OCI-LY7 (cell line): ENCODE data around the gene CTCF. TPM values are rescaled to one million over a fixed set of nuclear protein-coding genes. Genes with fewer than 3 reads are reported as not detected.

ENCODE experiments used
- BruUV-seq: library from RNA; stranded (reverse); fragments of 400-500 nt; replicated peaks from 2 replicates; lab custom pipeline; 2021; lab: Mats Ljungman, UMichigan
- CTCF ChIA-PET: fragments of 300-600 bp; sonication (Branson Sonifier 250); formaldehyde crosslinking; loops from one replicate; lab custom pipeline; 2022; ENCODE audit warnings: antibody characterized with exemption; ENCODE audit not compliant: unreplicated experiment; lab: Charles Lee
- POLR2A ChIA-PET: fragments of 300-600 bp; sonication (Branson Sonifier 250); formaldehyde crosslinking; loops from one replicate; lab custom pipeline; 2022; ENCODE audit warnings: antibody characterized with exemption; lab: Charles Lee
- DNase-seq: peaks from one replicate; pipeline ENCODE4 v3.0.0-alpha.2; 2015; ENCODE audit warnings: low spot score
- H2AFZ ChIP-seq: fragments of 200-600 bp; sonication (generic), shearing (Covaris generic); 2 replicates; pipeline ENCODE4 v1.6.1; 2014; ENCODE audit warnings: mild to moderate bottlenecking, antibody characterized with exemption, low read length, moderate library complexity
- H3K27ac ChIP-seq: fragments of 200-600 bp; sonication (generic); 2 replicates; pipeline ENCODE4 v1.5.1; 2014; ENCODE audit warnings: mixed run types, low read depth, mild to moderate bottlenecking, moderate library complexity, low read length, inconsistent platforms; ENCODE audit not compliant: poor library complexity, severe bottlenecking
- H3K36me3 ChIP-seq: fragments of 200-600 bp; sonication (generic); 2 replicates; pipeline ENCODE4 v1.6.1; 2014; ENCODE audit warnings: mild to moderate bottlenecking, antibody characterized with exemption, low read length, moderate library complexity, mixed read lengths; ENCODE audit not compliant: insufficient read depth
- H3K4me1 ChIP-seq: fragments of 200-600 bp; sonication (generic); 2 replicates; pipeline ENCODE4 v1.5.1; 2014; ENCODE audit warnings: mild to moderate bottlenecking, low read length; ENCODE audit not compliant: insufficient read depth, poor library complexity, severe bottlenecking
- H3K4me2 ChIP-seq: fragments of 200-600 bp; sonication (generic); 2 replicates; pipeline ENCODE4 v1.6.1; 2014; ENCODE audit warnings: mild to moderate bottlenecking, low read length
- H3K4me3 ChIP-seq: fragments of 200-600 bp; sonication (generic); 2 replicates; pipeline ENCODE4 v1.5.1; 2014; ENCODE audit warnings: mild to moderate bottlenecking, low read depth, low read length; ENCODE audit not compliant: poor library complexity, severe bottlenecking
- H3K79me2 ChIP-seq: fragments of 200-600 bp; sonication (generic); 2 replicates; pipeline ENCODE4 v1.6.1; 2016; ENCODE audit warnings: low read depth, mild to moderate bottlenecking, low read length, moderate library complexity, mixed read lengths; ENCODE audit not compliant: insufficient read depth
- H3K9me2 ChIP-seq: fragments of 200-600 bp; sonication (generic); 2 replicates; pipeline ENCODE4 v1.6.1; 2016; ENCODE audit warnings: mild to moderate bottlenecking, low read length, mixed read lengths; ENCODE audit not compliant: insufficient read depth
- H3K9me3 ChIP-seq: fragments of 200-600 bp; sonication (generic); 2 replicates; pipeline ENCODE4 v1.6.1; 2014; ENCODE audit warnings: mild to moderate bottlenecking, mixed run types, low read length, mixed read lengths
- H4K20me1 ChIP-seq: fragments of 200-600 bp; sonication (generic); 2 replicates; pipeline ENCODE4 v1.6.1; 2014; ENCODE audit warnings: mild to moderate bottlenecking, antibody characterized with exemption, low read length, moderate library complexity, mixed read lengths; ENCODE audit not compliant: insufficient read depth
- CTCF ChIP-seq: fragments of 200-600 bp; sonication (generic); conservative IDR thresholded peaks from 2 replicates; pipeline ENCODE4 v1.5.1; 2014; ENCODE audit warnings: mild to moderate bottlenecking, antibody characterized with exemption, low read length, moderate library complexity, mixed read lengths
- EZH2phosphoT487 ChIP-seq: fragments of 200-600 bp; sonication (generic); IDR thresholded peaks from 2 replicates; pipeline ENCODE4 v1.6.1; 2018; ENCODE audit warnings: low read depth, borderline replicate concordance, mild to moderate bottlenecking, mixed run types, antibody characterized with exemption, low read length, moderate library complexity, mixed read lengths
- intact Hi-C: fragments of 100-400 bp; cut with micrococcal nuclease; formaldehyde crosslinking; loops from one replicate; pipeline ENCODE4 v1.10.0; 2022; ENCODE audit not compliant: unreplicated experiment
- total RNA-seq, 2 experiments: library from RNA; depleted of rRNA in 1 of 2; stranded (reverse); fragments of >200 nt in 1 of 2; shearing (Covaris generic) in 1 of 2; gene quantifications; 2 replicates each; pipeline ENCODE4 v1.2.3, GENCODE V29; 2014 to 2022

Gene CTCF
- total RNA-seq, 2 experiments from 2014 or later, result 70.6 to 83.5 TPM

- no peak overlapping the region for H3K4me3 ChIP-seq
- no peaks in the 10 kb centered on the region; the same call in 1 of the 2 replicates for H4K20me1 ChIP-seq
- no peak for DNase-seq
- H3K27ac ChIP-seq, result no peak overlapping the region
- no peak overlapping the region for H2AFZ ChIP-seq
- no peaks in the 10 kb centered on the region for H3K9me3 ChIP-seq
- H3K79me2 ChIP-seq, result no peaks in the 10 kb centered on the region
- CTCF ChIA-PET, result no interaction called here
- H3K9me2 ChIP-seq, result no peaks in the 10 kb centered on the region
- no peak overlapping the region for H3K4me2 ChIP-seq
- intact Hi-C loops, result no loop called here
- TF ChIP-seq CTCF (no peak), EZH2phosphoT487 (no peak)
- H3K4me1 ChIP-seq, result peaks cover under 1% of the 10 kb centered on the region
- H3K36me3 ChIP-seq, result peaks cover 84% of the 10 kb centered on the region
- no TSS peak for BruUV-seq
- POLR2A ChIA-PET, result no interaction called here
Observed at GRCh38 chr16:67651847-67652246, 89.5 kb downstream of the CTCF start.

- no peak for DNase-seq
- POLR2A ChIA-PET, result no interaction called here
- BruUV-seq, result no TSS peak
Observed at GRCh38 chr16:67652578-67653127, 90.3 kb downstream of the CTCF start.

More at GRCh38 chr16:67652578-67653127, 90.3 kb downstream of the CTCF start:
- intact Hi-C loops, result no loop called here
- CTCF ChIA-PET, result no interaction called here
- H3K9me3 ChIP-seq, result no peaks in the 10 kb centered on the region
- H3K79me2 ChIP-seq, result no peaks in the 10 kb centered on the region
- no peak for TF ChIP-seq CTCF
- TF ChIP-seq EZH2phosphoT487, result no peak
- no peaks in the 10 kb centered on the region; the same call in 1 of the 2 replicates for H4K20me1 ChIP-seq
- no peak overlapping the region for H3K27ac ChIP-seq
- H3K4me2 ChIP-seq, result no peak overlapping the region
- no peak overlapping the region for H2AFZ ChIP-seq
- no peak overlapping the region for H3K4me3 ChIP-seq
- peaks cover 86% of the 10 kb centered on the region for H3K36me3 ChIP-seq
- H3K9me2 ChIP-seq, result no peaks in the 10 kb centered on the region
- no peaks in the 10 kb centered on the region for H3K4me1 ChIP-seq
